ENCODE data around the gene RSKR. TPM values are rescaled to one million over a fixed set of nuclear protein-coding genes. Genes with fewer than 3 reads are reported as not detected.

Gene RSKR
- total RNA-seq, 1 experiment from 2014 or later: 25.8 TPM

- Histone ChIP-seq H3K4me2 (ENCODE audit: insufficient read depth, insufficient read length, low read length) (no peak overlapping the region), H2AFZ (ENCODE audit: low read length) (no peak overlapping the region), H4K91ac (ENCODE audit: insufficient read length, low read depth, low read length) (no peak overlapping the region), H4K20me1 (ENCODE audit: control insufficient read depth, insufficient read depth, insufficient read length) (no peaks in the 10 kb centered on the region), H3K79me2 (ENCODE audit: insufficient read depth, low read length) (no peaks in the 10 kb centered on the region), H3K27ac (ENCODE audit: insufficient read length, low read depth, low read length) (no peak overlapping the region), H2BK5ac (ENCODE audit: insufficient read length, low read length) (no peak overlapping the region), H3K79me1 (ENCODE audit: insufficient read depth, low read depth, low read length, poor library complexity, severe bottlenecking) (no peaks in the 10 kb centered on the region), H3K27me3 (ENCODE audit: insufficient read depth, low read length) (no peaks in the 10 kb centered on the region), H2BK12ac (ENCODE audit: insufficient read length, low read depth, low read length) (no peak overlapping the region), H4K5ac (ENCODE audit: insufficient read length, low read depth, low read length) (no peak overlapping the region), H3K18ac (ENCODE audit: insufficient read length, low read depth, low read length) (no peak overlapping the region), H2AK5ac (ENCODE audit: insufficient read length, low read length) (no peak overlapping the region), H3K23me2 (ENCODE audit: insufficient read length, low read depth, low read length, poor library complexity, severe bottlenecking) (no peaks in the 10 kb centered on the region), H3K9me3 (ENCODE audit: control insufficient read depth, low read depth, low read length) (no peaks in the 10 kb centered on the region), H3K23ac (ENCODE audit: insufficient read length, low read depth, low read length) (no peak overlapping the region), H3K56ac (ENCODE audit: insufficient read length, low read depth, low read length) (no peak overlapping the region), H3K4me1 (ENCODE audit: insufficient read depth, low read length) (no peaks in the 10 kb centered on the region), H3T11ph (ENCODE audit: low read length) (no peak overlapping the region), H3K9ac (ENCODE audit: extremely low read depth, insufficient read length, low read length) (no peak overlapping the region), H2BK15ac (ENCODE audit: low read depth, low read length) (no peak overlapping the region), H4K8ac (replicated peaks; ENCODE audit: insufficient read length, low read depth, low read length) (no peak overlapping the region), H3K4ac (ENCODE audit: low read depth, low read length) (no peak overlapping the region), H2BK120ac (ENCODE audit: low read depth, low read length, poor library complexity, severe bottlenecking) (no peak overlapping the region), H3K14ac (ENCODE audit: insufficient read depth, low read length) (no peak overlapping the region), H2BK20ac (ENCODE audit: low read depth, low read length, poor library complexity, severe bottlenecking) (no peak overlapping the region)
- Mint-ChIP-seq H3K4me3 (no peak overlapping the region), H3K36me3 (ENCODE audit: insufficient read depth in 1 of 3, low read depth in 3 of 3) (peaks cover 76 to 98% (median 97%) of the 10 kb centered on the region in 3 experiments), H3K9me3 (no peaks in the 10 kb centered on the region), H3K4me1 (peaks cover 0 to 4% of the 10 kb centered on the region in 2 experiments; a peak in 1 of 4 replicates), H3K27ac (no peak overlapping the region), H3K27me3 (ENCODE audit: low read depth) (no peaks in the 10 kb centered on the region)
- no peak for TF ChIP-seq CTCF (conservative IDR thresholded peaks at IDR 0.05)
- no CpG with 5 or more reads among the region's 1 CpG for WGBS (ENCODE audit: extremely low coverage, insufficient read length, low lambda C conversion rate)
- no peak for DNase-seq
These were observed 21.5 kb upstream of the RSKR start for GRCh38 chr17:28635506-28635905.
